Measurements from ENCODE around the gene NECTIN2.

DNA sequence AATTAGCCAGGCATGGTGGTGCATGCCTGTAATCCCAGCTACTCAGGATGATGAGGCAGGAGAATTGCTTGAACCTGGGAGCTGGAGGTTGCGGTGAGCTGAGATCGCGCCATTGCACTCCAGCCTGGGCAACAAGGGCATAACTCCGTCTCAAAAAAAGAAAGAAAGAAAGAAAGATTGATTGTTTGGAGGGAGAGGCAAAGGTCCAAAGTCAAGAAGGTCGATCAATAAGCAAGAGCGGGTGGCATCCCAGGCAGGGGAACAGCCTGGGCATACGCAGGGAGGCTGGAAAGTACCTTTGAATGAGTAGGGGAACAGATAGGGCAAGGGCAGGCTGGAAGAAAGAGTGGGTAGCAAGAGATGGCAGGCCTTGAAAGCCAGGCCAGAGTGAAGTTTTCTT is 84.0 kb downstream of the NECTIN2 start:
- TF ChIP-seq CTCF (IDR thresholded peaks at IDR 0.05), result no peak
- no peak for TF ChIP-seq POLR2A (IDR thresholded peaks at IDR 0.05)

All from stomach (tissue), 4 donors.